Stimulated activated CD4-positive, alpha-beta T cell treated with anti-CD3 and anti-CD28 coated beads, Interleukin-15, amount 100 ng/mL, for 1 hour (primary cell): ENCODE measurements around the gene COL23A1.
"Not testable (repeated sequence)": the region's sequence is repeated elsewhere in the genome, so short reads cannot be mapped to it uniquely, and the experiment has no call there.

Experiments
- DNase-seq, 2 donors: peaks; one replicate each; pipeline ENCODE4 v3.0.0-alpha.2; 2020; ENCODE audit warnings: low read depth in 1 of 2, low spot score in 1 of 2

Gene COL23A1

DNA sequence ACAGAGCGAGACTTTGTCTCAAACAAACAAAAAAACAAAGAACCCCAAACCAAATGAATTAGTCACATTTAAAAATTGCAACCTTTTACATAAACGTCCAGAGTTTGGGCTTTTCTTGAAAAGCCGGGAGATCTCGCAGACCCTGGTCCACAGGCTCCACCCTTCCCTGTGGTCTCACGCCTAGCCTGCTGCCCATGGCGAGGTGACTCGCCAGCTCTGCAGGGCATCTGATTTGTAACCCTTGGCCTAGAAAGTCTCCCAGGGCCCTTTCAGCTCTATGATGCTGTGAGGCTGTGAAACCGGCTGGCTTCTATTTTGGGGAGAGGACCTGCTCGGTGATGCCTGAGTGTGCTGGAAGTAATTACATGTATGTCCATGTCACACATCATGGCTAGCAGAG lies 312.8 kb downstream of the COL23A1 start:
- no peak for DNase-seq

DNA sequence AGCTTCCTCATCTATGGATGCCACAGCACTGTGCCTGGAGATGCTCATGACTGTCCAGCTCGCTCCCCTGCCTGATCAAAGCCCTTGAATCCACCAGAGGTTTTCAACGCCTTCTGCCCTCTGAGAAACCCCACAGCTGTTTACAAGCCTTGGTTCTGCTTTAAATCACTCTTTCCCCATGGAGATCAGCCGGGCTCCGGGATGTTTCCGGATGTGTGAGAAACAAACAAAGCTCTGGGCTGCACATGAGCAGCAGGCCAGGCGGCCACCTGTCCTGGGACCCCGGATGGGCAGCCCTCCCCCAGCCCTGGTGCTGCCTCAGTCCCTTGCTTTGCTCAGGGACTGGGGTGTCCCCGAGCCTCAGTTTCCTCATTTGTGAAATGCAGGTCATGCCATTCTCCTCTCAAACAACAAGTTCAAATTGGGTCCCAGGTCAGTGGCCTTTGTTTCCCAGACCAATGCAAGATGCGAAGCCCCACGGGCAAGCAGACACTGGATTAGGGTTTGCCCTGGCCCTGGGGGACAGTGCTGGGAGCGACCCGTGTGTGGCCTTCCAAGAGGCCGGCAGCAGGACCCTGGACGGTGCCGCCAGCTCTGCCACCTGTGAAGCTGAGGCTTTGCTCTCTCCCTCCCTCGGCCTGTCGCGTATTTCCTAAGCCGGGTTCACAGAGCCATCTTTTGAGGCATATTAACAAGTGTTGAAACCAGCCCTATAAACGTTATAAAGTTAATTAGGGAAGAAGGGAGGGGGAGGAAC lies 315.2 kb downstream of the COL23A1 start:
- no peak for DNase-seq

DNA sequence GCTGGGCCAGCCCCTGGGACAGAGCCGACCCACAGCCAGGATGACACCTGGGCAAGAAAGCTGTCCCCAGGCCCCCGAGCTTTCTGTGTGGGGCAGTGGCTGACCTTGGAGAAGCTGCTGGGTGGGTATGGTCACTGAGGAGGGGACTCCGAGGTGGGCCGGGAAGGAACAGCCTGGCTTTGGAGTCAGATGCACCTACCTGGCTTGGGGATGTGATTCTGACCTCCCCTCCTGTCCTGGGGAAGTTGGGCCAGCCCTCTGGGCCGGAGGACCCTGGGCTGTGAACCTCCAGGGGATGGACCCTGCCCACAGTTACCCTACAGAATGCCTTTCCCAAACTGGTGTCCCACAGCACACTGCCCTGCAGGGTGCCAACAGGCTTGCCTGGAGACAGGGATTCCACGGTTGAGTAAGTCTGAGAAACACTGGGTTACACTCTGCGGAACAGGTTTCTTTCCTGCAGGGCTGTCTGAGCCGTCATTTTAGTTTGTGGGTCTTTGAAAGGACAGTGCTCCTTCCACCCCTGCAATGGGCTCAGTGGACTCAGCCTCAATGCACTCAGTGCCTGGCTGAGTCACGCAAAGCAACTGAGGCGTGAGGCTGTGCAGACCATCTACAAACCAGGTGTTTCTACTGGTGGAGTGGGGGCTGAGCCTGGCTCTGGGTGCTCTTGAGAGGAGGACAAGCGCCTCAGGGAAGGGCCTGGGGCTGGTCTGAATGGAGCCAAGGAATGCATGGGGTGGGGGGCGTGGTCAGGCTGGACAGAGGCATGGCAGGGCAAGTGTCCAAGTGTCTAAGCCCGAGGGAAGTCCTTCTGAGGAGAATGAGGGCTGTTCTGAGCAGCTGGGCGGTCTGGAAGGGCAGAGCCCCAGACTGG lies 316.3 kb downstream of the COL23A1 start:
- DNase-seq = no peak

DNA sequence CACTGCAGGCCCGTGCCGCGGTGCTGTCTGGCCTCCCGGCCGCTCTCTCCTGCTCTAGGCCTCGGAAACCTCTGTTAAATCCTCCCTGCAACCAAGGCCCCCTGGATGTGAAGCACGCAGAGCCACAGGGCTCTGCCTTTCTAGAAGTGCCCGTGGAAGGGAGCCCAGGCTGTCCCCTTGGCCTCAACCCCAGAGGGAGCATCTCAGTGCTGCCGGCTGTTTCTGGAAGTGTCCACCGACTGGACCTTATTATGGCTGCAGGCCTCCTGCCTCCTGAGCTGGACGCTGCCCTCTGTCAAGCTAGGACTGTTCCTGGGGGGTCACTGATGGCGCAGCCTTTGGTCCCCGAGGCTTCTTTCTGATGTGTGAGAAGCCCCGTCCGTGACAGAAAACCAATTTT lies 317.2 kb downstream of the COL23A1 start:
- DNase-seq = no peak

DNA sequence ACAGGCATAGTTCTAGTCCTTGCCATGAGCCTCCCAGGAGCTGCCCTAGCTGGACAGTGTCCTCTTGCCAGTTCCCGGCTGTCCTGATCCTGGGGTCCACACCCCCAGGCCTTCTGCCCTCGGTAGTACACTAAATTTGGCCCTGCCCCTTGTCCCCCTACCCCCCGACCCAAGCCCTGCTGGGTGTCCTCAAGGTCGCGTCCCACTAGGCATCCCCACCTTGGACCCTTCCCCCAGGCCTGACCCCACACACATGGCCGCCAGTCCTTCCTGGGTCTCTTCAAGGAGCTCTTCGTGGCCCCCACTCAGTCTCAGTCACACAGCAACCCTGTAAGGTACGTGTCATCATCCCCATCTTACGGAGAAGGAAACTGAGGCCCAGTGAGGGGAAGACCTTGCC lies 317.6 kb downstream of the COL23A1 start:
- no peak for DNase-seq

DNA sequence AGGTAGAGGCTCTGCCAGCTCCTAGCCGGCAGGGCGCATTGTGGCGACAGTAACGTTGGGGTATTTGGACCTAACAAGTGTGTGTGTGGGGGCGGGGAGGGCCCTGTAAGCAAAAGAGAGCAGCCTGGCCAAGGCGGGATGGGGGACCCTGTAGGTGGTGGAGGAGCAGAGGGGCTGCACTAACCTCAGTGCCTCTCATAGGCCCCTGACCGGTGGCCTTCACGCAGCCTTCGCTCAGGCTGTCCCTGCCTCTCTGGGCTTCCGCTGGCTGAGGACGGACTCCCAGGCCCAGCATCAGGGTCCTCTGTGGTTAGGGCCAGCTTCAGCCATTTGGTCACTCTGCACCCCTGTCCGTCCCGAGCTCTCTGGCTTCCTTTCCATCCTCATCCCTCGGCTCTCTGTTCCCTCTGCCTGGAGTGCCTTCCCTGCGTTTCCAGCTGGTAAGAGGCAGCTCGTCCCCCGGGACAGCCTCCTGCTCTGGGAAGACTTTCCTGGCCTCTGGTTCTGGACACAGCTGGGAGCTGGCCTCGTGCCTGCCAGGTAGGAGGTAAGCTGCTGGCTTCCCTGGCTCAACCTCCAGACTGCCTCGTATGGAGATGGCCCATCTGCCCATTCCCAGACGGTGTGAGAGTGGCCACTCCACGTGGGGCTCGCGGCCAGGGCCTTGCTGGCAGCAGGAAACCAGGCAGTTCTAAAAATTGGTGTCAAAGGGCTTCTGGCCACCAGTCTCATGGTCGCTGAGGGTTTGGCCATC lies 318.3 kb downstream of the COL23A1 start:
- no peak for DNase-seq

DNA sequence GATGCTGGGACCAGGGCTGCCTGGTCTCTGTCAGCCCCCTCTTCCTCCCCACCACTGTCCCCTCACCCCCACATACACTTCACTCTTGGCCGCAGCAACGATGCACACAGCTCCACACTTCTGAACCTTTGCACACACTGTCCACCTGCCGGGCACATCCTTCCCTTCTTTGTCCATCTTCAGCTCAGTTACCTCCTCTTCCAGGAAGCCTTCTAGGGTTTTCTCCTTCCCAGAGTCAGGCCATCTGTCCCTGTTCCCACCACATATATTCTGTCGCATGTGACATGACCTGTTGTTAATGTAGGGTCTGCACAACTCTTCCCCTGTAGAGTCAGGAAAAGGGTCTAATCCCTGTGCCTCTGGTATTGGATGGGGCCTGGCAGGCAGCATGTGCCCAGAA lies 319.0 kb downstream of the COL23A1 start:
- DNase-seq = no peak

DNA sequence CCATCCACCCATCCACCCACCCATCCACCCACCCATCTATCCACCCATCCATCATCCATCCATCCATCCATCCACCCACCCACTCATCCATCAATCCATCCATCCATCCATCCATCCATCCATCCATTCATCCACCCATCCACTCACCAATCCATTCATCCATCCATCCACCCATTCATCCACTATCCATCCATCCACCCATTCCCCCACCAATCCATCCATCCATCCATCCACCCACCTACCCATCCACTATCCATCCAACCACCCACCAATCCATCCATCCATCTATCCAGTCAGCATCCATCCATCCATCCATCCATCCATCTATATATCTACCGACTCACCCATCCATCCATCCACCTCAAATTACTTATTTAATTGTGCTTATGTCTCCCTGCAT lies 320.7 kb downstream of the COL23A1 start:
- DNase-seq = no peak

DNA sequence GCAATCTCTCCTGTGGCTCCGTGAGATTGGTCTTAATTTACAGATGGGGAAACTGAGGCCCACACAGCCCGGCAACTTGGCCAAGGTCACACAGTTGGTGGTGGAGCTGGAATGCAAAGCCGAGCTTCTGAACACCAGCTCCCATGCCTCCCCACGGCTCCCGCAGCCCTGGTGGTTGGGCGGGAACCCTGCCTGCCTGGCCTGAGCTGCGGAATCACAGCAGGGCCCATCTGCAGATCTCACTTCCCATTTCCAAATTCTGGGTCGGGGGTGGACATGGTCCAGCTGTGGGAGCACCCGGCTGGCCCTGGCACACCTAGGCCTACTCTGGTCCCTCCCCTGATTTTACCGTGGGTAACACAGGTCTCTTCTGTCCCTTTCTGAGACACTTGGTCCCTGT lies 322.3 kb downstream of the COL23A1 start:
- no peak for DNase-seq

DNA sequence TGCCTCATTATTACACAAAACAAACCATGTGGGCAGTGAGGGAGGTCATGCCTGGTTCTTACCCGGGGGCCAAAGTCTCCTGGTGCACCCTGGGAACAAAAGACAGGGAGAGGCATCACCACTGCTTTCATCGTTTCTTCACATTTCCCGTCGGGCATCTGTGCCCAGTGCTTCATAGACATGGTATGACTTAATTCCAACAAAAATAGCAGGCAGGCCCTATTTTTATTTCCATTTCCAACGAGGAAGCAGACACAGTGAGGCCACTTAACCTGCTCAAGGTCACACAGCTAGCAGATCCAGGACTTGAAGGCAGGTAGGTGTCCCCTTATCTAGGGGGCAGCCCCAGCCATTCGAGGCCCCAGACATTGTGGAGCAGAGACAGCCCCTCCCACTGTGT lies 322.9 kb downstream of the COL23A1 start:
- DNase-seq = no peak

DNA sequence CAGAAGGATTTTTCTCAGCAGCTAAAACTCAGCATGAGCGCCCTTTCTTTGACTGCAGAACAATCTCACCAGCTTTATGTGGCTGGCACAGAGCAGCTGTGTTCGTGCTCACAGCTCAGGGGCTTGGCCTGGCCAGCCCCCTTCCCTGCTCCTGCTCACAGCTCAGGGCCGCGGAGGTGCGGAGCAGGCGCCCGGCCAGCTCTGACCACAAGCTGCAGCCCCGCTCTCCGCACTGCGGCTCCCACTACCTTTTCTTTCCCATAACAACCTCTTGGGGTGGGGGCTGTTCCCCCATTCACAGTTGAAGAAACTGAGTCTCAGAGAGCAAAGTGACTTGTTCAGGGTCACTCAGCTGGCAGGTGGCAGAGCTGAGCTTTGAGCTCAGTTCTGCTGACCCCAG lies 323.6 kb downstream of the COL23A1 start:
- DNase-seq = no peak

DNA sequence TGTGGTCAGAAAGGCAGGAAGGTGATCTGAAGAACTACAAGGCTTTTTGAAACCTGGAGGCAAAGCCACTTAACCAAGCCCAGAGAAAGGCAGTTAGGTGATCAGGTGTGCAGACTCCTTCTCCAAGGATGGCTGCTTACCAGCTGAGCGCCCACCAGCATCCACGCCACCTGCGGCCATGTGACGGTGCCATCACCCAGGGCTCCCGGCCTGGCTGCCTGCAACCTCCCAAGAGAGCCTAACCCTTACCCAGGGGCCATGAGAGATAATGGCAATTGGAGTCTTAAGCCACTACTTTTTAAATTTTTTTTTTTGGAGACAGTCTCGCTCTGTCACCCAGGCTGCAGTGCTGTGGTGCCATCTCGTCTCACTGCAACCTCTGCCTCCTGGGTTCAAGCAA lies 324.4 kb downstream of the COL23A1 start:
- no peak for DNase-seq

DNA sequence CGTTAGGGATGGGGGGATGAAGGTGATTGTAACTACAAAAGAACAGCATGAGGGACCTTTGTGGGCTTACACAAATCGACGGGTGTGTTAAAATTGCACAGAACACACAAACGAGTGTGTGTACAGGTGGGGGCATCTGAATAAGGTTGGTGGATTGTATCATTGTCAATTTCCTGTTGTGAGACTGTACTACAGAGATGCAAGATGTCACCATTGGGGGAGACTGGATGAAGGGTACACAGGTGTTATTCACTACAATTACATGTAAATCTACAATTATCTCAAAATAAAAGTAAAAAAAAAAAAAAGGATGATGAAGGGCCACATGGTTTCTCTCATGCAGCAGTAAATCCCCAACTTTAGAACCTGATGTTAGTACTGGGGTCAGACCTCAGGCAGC lies 326.1 kb downstream of the COL23A1 start:
- DNase-seq = no peak

DNA sequence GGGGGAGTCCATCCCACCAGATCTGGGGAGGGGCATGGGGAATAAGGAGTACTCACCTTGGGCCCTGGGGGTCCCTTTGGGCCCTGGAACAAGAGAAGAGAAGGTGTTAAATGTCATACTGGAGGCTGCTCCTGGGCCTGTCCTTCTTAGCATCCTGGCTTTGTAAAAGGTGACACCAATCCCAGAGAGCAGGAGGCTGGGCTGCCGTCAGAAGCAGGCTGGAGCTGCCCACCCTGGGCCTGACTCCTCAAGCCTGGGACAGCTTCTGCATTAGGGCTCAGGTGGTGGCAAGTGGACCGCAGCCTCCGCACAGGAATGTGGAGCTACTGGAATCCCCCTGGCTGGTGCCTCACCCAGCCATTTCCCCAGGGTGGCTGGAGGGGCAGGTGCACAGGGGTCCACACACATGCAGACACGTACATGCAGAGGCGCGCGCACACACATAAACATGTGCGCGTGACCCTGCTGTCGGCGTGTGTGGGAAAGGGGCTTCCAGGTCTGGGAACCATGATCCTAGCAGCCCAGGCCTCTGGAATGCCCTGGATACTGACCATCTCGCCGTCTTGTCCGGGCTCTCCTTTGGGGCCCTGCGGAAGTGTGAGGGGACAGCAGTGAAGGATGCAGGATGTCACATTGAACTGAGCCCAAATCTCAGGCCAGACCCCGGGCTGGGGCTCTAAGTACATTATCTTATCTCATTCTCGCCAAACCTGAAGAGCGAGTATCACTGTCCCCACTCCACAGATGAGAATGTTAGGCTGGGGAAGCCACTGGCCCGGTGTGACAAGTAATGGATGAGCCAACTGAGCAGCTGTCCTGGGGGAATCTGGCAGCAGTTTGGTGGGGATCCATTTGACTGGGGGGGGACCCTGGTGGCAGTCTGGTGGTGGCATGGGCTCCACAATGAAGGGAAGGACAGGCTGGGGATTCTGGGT lies 328.3 kb downstream of the COL23A1 start:
- no peak for DNase-seq

DNA sequence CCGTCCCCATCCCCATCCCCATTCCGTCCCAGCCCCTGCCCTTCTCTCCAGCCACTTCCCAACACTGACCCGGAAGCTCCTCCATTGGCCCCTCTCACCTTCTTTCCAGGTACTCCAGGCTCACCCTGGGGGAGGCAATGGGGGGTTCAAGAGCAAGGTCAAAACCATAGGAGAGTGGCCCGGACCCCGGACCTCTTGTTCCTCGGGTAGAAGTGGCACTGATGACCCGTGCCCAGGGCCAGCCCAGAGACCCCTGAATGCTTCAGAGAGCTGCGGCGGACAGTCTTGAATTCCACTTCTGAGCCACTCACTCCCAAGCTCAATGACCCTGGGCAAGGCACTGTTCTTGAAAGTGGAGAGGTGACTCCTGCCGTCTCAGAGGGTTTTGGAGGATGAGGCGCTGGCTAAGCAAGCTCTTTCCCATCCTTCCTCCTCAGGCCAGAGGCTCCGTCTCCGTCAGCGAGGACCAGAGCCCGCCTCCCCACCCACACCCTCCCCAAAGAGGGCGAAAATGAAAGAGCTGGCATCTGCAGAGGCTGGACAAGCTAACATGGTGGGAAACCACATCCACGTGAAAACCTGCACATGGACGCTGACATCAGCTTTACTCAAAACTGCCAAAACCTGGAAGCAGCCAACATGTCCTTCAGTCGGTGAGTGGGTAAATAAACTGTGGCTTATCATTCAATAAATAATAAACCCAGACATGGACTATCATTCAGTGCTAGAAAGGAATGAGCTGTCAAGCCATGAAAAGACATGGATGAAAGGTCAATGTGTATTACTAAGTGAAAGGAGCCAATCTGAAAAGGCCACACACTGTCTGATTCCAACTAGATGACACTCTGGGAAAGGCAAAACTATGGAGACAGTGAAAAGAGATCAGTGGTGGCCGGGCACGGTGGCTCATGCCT lies 330.3 kb downstream of the COL23A1 start:
- DNase-seq = no peak

DNA sequence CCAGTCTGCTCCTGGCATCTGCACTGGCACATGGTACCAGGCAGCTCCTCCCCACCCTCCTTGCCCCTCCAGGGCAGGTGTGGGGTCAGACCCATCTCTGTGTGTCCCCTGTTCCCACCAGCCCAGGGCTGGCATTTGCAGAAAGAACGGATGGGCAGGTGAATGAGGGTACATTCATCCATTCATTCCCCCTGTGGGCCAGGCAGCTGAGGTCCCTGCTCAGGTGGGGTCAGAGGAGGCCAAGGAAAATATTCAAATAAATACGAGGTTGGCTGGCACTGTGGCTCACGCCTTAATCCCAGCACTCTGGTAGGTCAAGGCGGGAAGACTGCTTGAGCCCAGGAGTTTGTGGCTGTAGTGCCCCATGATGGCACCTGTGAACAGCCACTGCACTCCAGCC lies 332.5 kb downstream of the COL23A1 start:
- no peak for DNase-seq

DNA sequence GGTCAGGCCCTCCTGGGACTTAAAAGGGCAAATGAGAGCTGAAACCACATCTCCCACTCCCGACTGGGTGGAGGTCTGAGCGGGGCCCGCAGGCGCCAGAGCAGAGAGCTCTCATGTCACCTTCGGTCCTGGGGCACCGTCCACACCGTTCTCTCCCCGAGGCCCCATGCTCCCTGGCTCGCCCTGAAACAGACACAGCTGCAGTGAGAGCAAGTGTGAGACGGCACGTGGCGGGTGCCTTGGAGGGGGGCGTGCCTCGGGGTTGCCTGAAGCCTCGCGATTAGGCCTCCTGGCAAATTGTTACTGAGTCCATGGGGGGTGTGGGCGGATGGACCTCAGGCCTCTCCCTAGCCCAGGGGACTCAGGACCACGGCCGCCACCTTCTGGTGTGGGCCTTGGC lies 333.4 kb downstream of the COL23A1 start:
- DNase-seq = no peak

DNA sequence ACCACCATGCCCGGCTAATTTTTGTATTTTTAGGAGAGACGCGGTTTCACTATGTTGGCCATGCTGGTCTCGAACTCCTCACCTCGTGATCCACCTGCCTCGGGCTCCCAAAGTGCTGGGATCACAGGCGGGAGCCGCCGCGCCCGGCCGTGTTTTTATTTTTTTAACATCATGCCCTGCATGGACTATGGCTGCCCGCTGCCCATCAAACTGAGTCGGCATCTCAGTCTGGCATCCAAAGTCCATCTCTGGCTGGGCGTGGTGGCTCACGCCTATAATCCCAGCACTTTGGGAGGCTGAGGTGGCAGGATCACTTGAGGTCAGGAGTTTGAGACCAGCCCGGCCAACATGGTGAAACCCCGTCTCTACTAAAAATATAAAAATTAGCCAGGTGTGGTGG lies 336.6 kb downstream of the COL23A1 start:
- DNase-seq = not testable (repeated sequence)

DNA sequence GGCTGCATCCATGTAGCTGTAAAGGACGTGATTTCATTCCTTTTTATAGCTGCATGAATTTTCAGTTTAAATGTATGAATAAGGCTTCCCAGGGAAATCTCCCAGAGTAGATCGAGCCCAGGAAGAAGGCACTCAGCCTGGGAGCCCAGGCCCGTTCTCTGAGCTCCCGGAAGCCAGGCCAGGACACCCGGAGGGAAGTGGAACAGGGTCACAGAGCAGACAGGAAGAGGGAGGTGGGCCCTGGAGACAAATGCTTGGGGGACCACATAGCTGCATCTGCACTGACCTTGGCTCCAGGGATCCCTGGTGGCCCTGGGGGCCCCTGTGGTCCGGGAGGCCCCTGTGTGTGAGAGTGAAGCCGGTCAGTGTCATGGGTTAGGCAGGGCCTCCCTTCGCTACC lies 337.9 kb downstream of the COL23A1 start:
- DNase-seq = no peak

DNA sequence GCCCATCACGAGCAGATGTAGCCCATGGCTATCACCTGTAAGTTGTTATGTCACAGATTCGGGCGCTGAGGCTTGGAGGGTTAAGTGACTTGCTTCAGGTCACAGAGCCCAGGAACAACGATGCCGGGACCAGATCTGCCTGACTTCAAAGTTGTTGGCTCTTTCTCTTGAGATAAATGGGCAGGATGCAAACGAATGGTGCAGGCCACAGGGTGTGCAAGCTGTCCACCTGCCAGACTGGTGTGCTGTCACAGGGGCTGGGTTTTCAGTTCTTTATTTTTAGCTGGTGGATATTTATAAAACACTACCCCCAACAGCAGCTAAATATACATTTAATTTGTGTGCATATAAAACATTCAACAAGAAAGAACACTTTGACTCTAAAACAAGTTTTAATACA lies 339.9 kb downstream of the COL23A1 start:
- DNase-seq = no peak
